Caco-2 (cell line): ENCODE results near the gene MYO5B. TPM values are rescaled to one million over a fixed set of nuclear protein-coding genes. Genes with fewer than 3 reads are reported as not detected.

Experiments
- BruUV-seq: library from RNA; stranded (reverse); fragments of 400-500 nt; replicated peaks from 2 replicates; lab custom pipeline; 2021; lab: Mats Ljungman, UMichigan
- CTCF ChIA-PET: fragments of 300-600 bp; sonication (Branson Sonifier 250); formaldehyde crosslinking; loops from one replicate; lab custom pipeline; 2022; ENCODE audit warnings: antibody characterized with exemption; lab: Charles Lee
- POLR2A ChIA-PET: fragments of 300-600 bp; sonication (Branson Sonifier 250); formaldehyde crosslinking; loops from one replicate; lab custom pipeline; 2022; ENCODE audit warnings: antibody characterized with exemption; lab: Charles Lee
- DNase-seq, 2 experiments: peaks; one replicate each; pipeline versions ENCODE4 v3.0.0 to v3.0.0-alpha.2; 2020 to 2022
- H3K27me3 ChIP-seq: replicated peaks from 2 replicates; pipeline ENCODE4 v1.6.0; 2011; ENCODE audit warnings: low read length; ENCODE audit not compliant: control insufficient read depth, insufficient read depth
- H3K36me3 ChIP-seq: 2 replicates; pipeline ENCODE4 v1.5.1; 2011; ENCODE audit warnings: low read length; ENCODE audit not compliant: control insufficient read depth, insufficient read depth
- H3K4me1 ChIP-seq: fragments of 250-450 bp; sonication (Bioruptor Pico); 2 replicates; pipeline ENCODE4 v1.5.1; 2020; ENCODE audit warnings: mild to moderate bottlenecking
- H3K4me3 ChIP-seq: 2 replicates; pipeline ENCODE4 v1.5.1; 2011; ENCODE audit warnings: low read depth, mild to moderate bottlenecking, control low read depth, low read length
- H3K9me3 ChIP-seq: fragments of 250-450 bp; sonication (Bioruptor Pico); 2 replicates; pipeline ENCODE4 v1.5.1; 2020; ENCODE audit warnings: mild to moderate bottlenecking, moderate library complexity
- H3K27ac Mint-ChIP-seq: one replicate; pipeline ENCODE4 v1.8.0; 2022; ENCODE audit warnings: mixed read lengths; ENCODE audit not compliant: unreplicated experiment
- H3K27me3 Mint-ChIP-seq: one replicate; pipeline ENCODE4 v1.8.0; 2022; ENCODE audit warnings: mixed read lengths; ENCODE audit not compliant: insufficient read depth, unreplicated experiment
- H3K36me3 Mint-ChIP-seq: one replicate; pipeline ENCODE4 v1.8.0; 2022; ENCODE audit warnings: mild to moderate bottlenecking, mixed read lengths; ENCODE audit not compliant: insufficient read depth, unreplicated experiment
- H3K4me1 Mint-ChIP-seq: one replicate; pipeline ENCODE4 v1.8.0; 2022; ENCODE audit warnings: low read depth, mixed read lengths; ENCODE audit not compliant: unreplicated experiment
- H3K4me3 Mint-ChIP-seq: one replicate; pipeline ENCODE4 v1.8.0; 2022; ENCODE audit warnings: mild to moderate bottlenecking, moderate library complexity, mixed read lengths; ENCODE audit not compliant: unreplicated experiment
- H3K9me3 Mint-ChIP-seq: one replicate; pipeline ENCODE4 v1.8.0; 2022; ENCODE audit warnings: mixed read lengths; ENCODE audit not compliant: unreplicated experiment
- intact Hi-C: fragments of 100-400 bp; cut with micrococcal nuclease; formaldehyde crosslinking; loops from one replicate; pipeline ENCODE4 v1.10.0; 2022; ENCODE audit not compliant: unreplicated experiment
- total RNA-seq: library from RNA; stranded (reverse); gene quantifications from 2 replicates; pipeline ENCODE4 v1.2.3, GENCODE V29; 2022
- TF ChIP-seq, protein P1 (sequence below), 2 experiments: fragments of 200-600 bp in 1 of 2; IDR thresholded peaks; 1 replicate in 1 of 2; 2 replicates in 1 of 2; pipeline versions ENCODE4 v1.5.1 to v1.8.0; 2011 to 2022; ENCODE audit warnings: antibody characterized with exemption in 1 of 2, control low read depth in 1 of 2, inconsistent platforms in 1 of 2, low read depth in 1 of 2, low read length in 1 of 2, mild to moderate bottlenecking in 1 of 2, moderate library complexity in 1 of 2; ENCODE audit not compliant: insufficient read depth in 1 of 2, severe bottlenecking in 1 of 2, unreplicated experiment in 1 of 2

Gene MYO5B
- total RNA-seq, 1 experiment from 2014 or later, result 28.3 TPM

DNA sequence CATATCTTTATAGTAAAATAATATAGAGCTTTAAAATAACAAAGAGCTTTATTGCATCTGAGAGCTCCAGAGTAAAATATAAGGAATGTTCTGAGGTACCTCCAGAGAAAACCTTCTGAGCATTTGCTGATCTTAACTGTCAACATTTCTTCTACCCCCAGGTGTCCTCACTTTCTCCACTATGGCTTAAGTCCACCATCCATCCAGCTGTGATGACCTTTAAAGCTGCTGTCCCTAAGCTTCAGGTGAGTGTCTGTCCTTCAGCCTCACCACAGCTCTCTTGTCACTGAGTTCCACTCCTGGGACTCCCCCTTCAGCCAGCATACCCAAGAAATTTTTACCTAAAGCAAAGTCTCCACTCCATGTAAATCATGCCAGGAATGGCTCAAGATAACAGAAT lies 137.9 kb downstream of the MYO5B start:
- Histone ChIP-seq H3K36me3 (no peaks in the 10 kb centered on the region), H3K27me3 (no peaks in the 10 kb centered on the region), H3K9me3 (no peaks in the 10 kb centered on the region), H3K4me1 (no peaks in the 10 kb centered on the region), H3K4me3 (no peak overlapping the region)
- no peak overlapping the region for H3K27ac Mint-ChIP-seq
- TF ChIP-seq, protein P1, sequence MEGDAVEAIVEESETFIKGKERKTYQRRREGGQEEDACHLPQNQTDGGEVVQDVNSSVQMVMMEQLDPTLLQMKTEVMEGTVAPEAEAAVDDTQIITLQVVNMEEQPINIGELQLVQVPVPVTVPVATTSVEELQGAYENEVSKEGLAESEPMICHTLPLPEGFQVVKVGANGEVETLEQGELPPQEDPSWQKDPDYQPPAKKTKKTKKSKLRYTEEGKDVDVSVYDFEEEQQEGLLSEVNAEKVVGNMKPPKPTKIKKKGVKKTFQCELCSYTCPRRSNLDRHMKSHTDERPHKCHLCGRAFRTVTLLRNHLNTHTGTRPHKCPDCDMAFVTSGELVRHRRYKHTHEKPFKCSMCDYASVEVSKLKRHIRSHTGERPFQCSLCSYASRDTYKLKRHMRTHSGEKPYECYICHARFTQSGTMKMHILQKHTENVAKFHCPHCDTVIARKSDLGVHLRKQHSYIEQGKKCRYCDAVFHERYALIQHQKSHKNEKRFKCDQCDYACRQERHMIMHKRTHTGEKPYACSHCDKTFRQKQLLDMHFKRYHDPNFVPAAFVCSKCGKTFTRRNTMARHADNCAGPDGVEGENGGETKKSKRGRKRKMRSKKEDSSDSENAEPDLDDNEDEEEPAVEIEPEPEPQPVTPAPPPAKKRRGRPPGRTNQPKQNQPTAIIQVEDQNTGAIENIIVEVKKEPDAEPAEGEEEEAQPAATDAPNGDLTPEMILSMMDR (IDR thresholded peaks at IDR 0.05; ENCODE audit: insufficient read depth in 1 of 2, low read depth in 1 of 2, low read length in 1 of 2, severe bottlenecking in 1 of 2, unreplicated experiment in 1 of 2), result no peak
- H3K27me3 Mint-ChIP-seq, result no peaks in the 10 kb centered on the region
- H3K4me1 Mint-ChIP-seq, result no peaks in the 10 kb centered on the region
- no TSS peak for BruUV-seq
- no peak overlapping the region for H3K4me3 Mint-ChIP-seq
- intact Hi-C loops, result loop anchor here (2.0 kb wide), 1 partner anchor 148 kb away; no protein-coding TSS in a partner anchor
- peak in 1 of 2 experiments; percentile 3 for DNase-seq
- ChIA-PET CTCF (interaction anchor here (1.3 to 1.8 kb wide), 3 partner anchors 138 to 300 kb away, joined by 5 to 11 read pairs (median 5); partner anchors contain the start of gene MYO5B), POLR2A (no interaction called here)
- H3K36me3 Mint-ChIP-seq, result peaks cover 8% of the 10 kb centered on the region
- H3K9me3 Mint-ChIP-seq, result no peaks in the 10 kb centered on the region

GRCh38 chr18:50056185-50056584 lies 138.8 kb downstream of the MYO5B start:
- H3K4me1 Mint-ChIP-seq, result no peaks in the 10 kb centered on the region
- H3K27me3 ChIP-seq, result no peaks in the 10 kb centered on the region
- BruUV-seq, result no TSS peak
- no peaks in the 10 kb centered on the region for H3K27me3 Mint-ChIP-seq
- POLR2A ChIA-PET, result no interaction called here
- no peak for DNase-seq
- CTCF ChIA-PET, result interaction anchor here (1.3 to 1.8 kb wide), 2 partner anchors 148 to 301 kb away, joined by 5 to 11 read pairs; no protein-coding TSS in a partner anchor
- H3K9me3 ChIP-seq, result no peaks in the 10 kb centered on the region
- TF ChIP-seq, protein P1 (IDR thresholded peaks at IDR 0.05; ENCODE audit: insufficient read depth in 1 of 2, low read depth in 1 of 2, low read length in 1 of 2, severe bottlenecking in 1 of 2, unreplicated experiment in 1 of 2), result no peak
- peaks cover 8% of the 10 kb centered on the region for H3K36me3 Mint-ChIP-seq
- H3K36me3 ChIP-seq, result no peaks in the 10 kb centered on the region
- no peak overlapping the region for H3K27ac Mint-ChIP-seq
- no peak overlapping the region for H3K4me3 Mint-ChIP-seq
- H3K4me3 ChIP-seq, result no peak overlapping the region
- intact Hi-C loops, result loop anchor here (2.0 kb wide), 1 partner anchor 149 kb away; no protein-coding TSS in a partner anchor
- H3K9me3 Mint-ChIP-seq, result no peaks in the 10 kb centered on the region
- no peaks in the 10 kb centered on the region for H3K4me1 ChIP-seq

- Mint-ChIP-seq H3K9me3 (no peaks in the 10 kb centered on the region), H3K4me3 (no peak overlapping the region), H3K27me3 (no peaks in the 10 kb centered on the region), H3K27ac (no peak overlapping the region), H3K4me1 (no peaks in the 10 kb centered on the region), H3K36me3 (peaks cover 8% of the 10 kb centered on the region)
- no TSS peak for BruUV-seq
- Histone ChIP-seq H3K4me1 (no peaks in the 10 kb centered on the region), H3K27me3 (no peaks in the 10 kb centered on the region), H3K9me3 (no peaks in the 10 kb centered on the region), H3K36me3 (no peaks in the 10 kb centered on the region), H3K4me3 (no peak overlapping the region)
- POLR2A ChIA-PET, result no interaction called here
- intact Hi-C loops, result no loop called here
- CTCF ChIA-PET, result interaction anchor here (0.9 kb wide), 1 partner anchor 140 kb away, joined by 4 read pairs; no protein-coding TSS in a partner anchor
- DNase-seq, result no peak
- TF ChIP-seq, protein P1 (IDR thresholded peaks at IDR 0.05; ENCODE audit: insufficient read depth in 1 of 2, low read depth in 1 of 2, low read length in 1 of 2, severe bottlenecking in 1 of 2, unreplicated experiment in 1 of 2), result no peak
These were observed 139.5 kb downstream of the MYO5B start for GRCh38 chr18:50055488-50055887.
